SK-N-SH (cell line): ENCODE data around the gene PLEKHA3. TPM values are rescaled to one million over a fixed set of nuclear protein-coding genes. Genes with fewer than 3 reads are reported as not detected.

Source experiments
- CTCF ChIA-PET: fragments of 300-600, 350-600 bp; formaldehyde crosslinking; extraction: SDS; loops from one replicate; lab custom pipeline; 2021; lab: Yijun Ruan, JAX
- POLR2A ChIA-PET: fragments of 350-600 bp; sonication (Branson Sonifier 250); formaldehyde crosslinking; extraction: SDS; loops from one replicate; lab custom pipeline; 2020; ENCODE audit warnings: antibody characterized with exemption, inconsistent platforms; lab: Yijun Ruan, JAX
- DNase-seq: peaks from one replicate; pipeline ENCODE4 v3.0.0; 2012
- H2AFZ ChIP-seq: fragments of 200-600 bp; sonication (generic); 2 replicates; pipeline ENCODE4 v1.8.1; 2016; ENCODE audit warnings: antibody characterized with exemption, mild to moderate bottlenecking, low read depth
- H3F3A ChIP-seq: fragments of 200-600 bp; sonication (generic); replicated peaks from 2 replicates; pipeline ENCODE3; 2016; ENCODE audit warnings: antibody characterized with exemption, mild to moderate bottlenecking; ENCODE audit not compliant: insufficient read depth
- H3K27ac ChIP-seq, 2 experiments: fragments of 200-500 bp in 1 of 2; fragments of 200-600 bp in 1 of 2; sonication (Bioruptor generic) in 1 of 2; sonication (generic), shearing (Covaris generic) in 1 of 2; 2 replicates each; pipeline versions ENCODE4 v1.5.1 to v1.6.1; 2014 to 2016; ENCODE audit warnings: low read depth in 2 of 2, inconsistent platforms in 1 of 2, low read length in 1 of 2, mild to moderate bottlenecking in 1 of 2, mixed read lengths in 1 of 2
- H3K27me3 ChIP-seq: fragments of 200-600 bp; sonication (generic), shearing (Covaris generic); 2 replicates; pipeline ENCODE4 v1.6.1; 2016; ENCODE audit warnings: mixed run types; ENCODE audit not compliant: insufficient read depth
- H3K36me3 ChIP-seq, 2 experiments: fragments of 200-500 bp in 1 of 2; fragments of 200-600 bp in 1 of 2; sonication (Bioruptor generic) in 1 of 2; sonication (generic) in 1 of 2; replicated peaks in 1 of 2; 2 replicates each; pipeline versions ENCODE3 to v1.5.1; 2014 to 2016; ENCODE audit warnings: low read length in 1 of 2, mild to moderate bottlenecking in 1 of 2; ENCODE audit not compliant: insufficient read depth in 2 of 2, control insufficient read depth in 1 of 2
- H3K4me1 ChIP-seq, 2 experiments: fragments of 200-500 bp in 1 of 2; fragments of 200-600 bp in 1 of 2; sonication (Bioruptor generic) in 1 of 2; sonication (generic), shearing (Covaris generic) in 1 of 2; 2 replicates each; pipeline versions ENCODE4 v1.5.1 to v1.6.1; 2014 to 2016; ENCODE audit warnings: low read depth in 1 of 2, low read length in 1 of 2, mixed run types in 1 of 2; ENCODE audit not compliant: insufficient read depth in 2 of 2, control insufficient read depth in 1 of 2
- H3K4me2 ChIP-seq: fragments of 200-600 bp; sonication (generic), shearing (Covaris generic); 2 replicates; pipeline ENCODE4 v1.6.1; 2017; ENCODE audit warnings: mixed run types
- H3K4me3 ChIP-seq, 2 experiments: fragments of 200-500 bp in 1 of 2; fragments of 200-600 bp in 1 of 2; sonication (Bioruptor generic) in 1 of 2; sonication (generic), shearing (Covaris generic) in 1 of 2; 2 replicates each; pipeline versions ENCODE4 v1.5.1 to v1.8.1; 2014 to 2016; ENCODE audit warnings: low read depth in 2 of 2, inconsistent platforms in 1 of 2, low read length in 1 of 2, mild to moderate bottlenecking in 1 of 2, mixed read lengths in 1 of 2, moderate library complexity in 1 of 2
- H3K79me2 ChIP-seq: fragments of 200-600 bp; sonication (generic); 2 replicates; pipeline ENCODE4 v1.8.1; 2017; ENCODE audit warnings: mild to moderate bottlenecking; ENCODE audit not compliant: insufficient read depth
- H3K9ac ChIP-seq: fragments of 200-600 bp; sonication (generic); 2 replicates; pipeline ENCODE4 v1.6.1; 2017; ENCODE audit warnings: mixed run types
- H3K9me2 ChIP-seq: fragments of 200-600 bp; sonication (generic); 2 replicates; pipeline ENCODE4 v1.6.1; 2017; ENCODE audit warnings: mixed run types
- H3K9me3 ChIP-seq: fragments of 200-600 bp; sonication (generic); 2 replicates; pipeline ENCODE4 v1.6.1; 2017; ENCODE audit warnings: mixed run types, mild to moderate bottlenecking, moderate library complexity
- H4K20me1 ChIP-seq: fragments of 200-600 bp; sonication (generic); 2 replicates; pipeline ENCODE4 v1.6.1; 2017; ENCODE audit warnings: mild to moderate bottlenecking, mixed run types; ENCODE audit not compliant: insufficient read depth
- EP300 ChIP-seq, 2 experiments: IDR thresholded peaks; 2 replicates each; pipeline versions ENCODE4 v1.4.0 to v1.6.1; 2012; ENCODE audit warnings: borderline replicate concordance in 1 of 2, low read depth in 1 of 2, low read length in 1 of 2
- FOSL2 ChIP-seq: IDR thresholded peaks from 2 replicates; pipeline ENCODE4 v1.4.0; 2012; ENCODE audit warnings: low read depth, mild to moderate bottlenecking, moderate library complexity, borderline replicate concordance
- FOXM1 ChIP-seq: IDR thresholded peaks from 2 replicates; pipeline ENCODE4 v1.4.0; 2012; ENCODE audit warnings: low read depth, mild to moderate bottlenecking
- JUND ChIP-seq: IDR thresholded peaks from 2 replicates; pipeline ENCODE4 v1.4.0; 2012
- MAX ChIP-seq: IDR thresholded peaks from 2 replicates; pipeline ENCODE4 v1.4.0; 2012; ENCODE audit warnings: low read depth
- MEF2A ChIP-seq: IDR thresholded peaks from 2 replicates; pipeline ENCODE4 v1.4.0; 2012; ENCODE audit warnings: low read depth, borderline replicate concordance
- NFIC ChIP-seq: IDR thresholded peaks from 2 replicates; pipeline ENCODE4 v1.4.0; 2012; ENCODE audit warnings: borderline replicate concordance
- NRF1 ChIP-seq: IDR thresholded peaks from 2 replicates; pipeline ENCODE4 v1.6.1; 2012; ENCODE audit warnings: low read depth, mild to moderate bottlenecking, low read length
- RCOR1 ChIP-seq: fragments of 150-350 bp; IDR thresholded peaks from 2 replicates; pipeline ENCODE4 v1.6.1; 2017; ENCODE audit warnings: antibody characterized with exemption, low read length
- REST ChIP-seq: IDR thresholded peaks from 2 replicates; pipeline ENCODE4 v1.6.1; 2012; ENCODE audit warnings: mild to moderate bottlenecking, low read depth, low read length, moderate library complexity
- SIN3A ChIP-seq: IDR thresholded peaks from 2 replicates; pipeline ENCODE4 v1.6.1; 2012; ENCODE audit warnings: low read depth, mild to moderate bottlenecking, low read length, moderate library complexity, borderline replicate concordance
- USF2 ChIP-seq: fragments of 150-350 bp; IDR thresholded peaks from 2 replicates; pipeline ENCODE4 v1.6.1; 2017; ENCODE audit warnings: antibody characterized with exemption, low read length, low read depth, borderline replicate concordance
- WGBS: methylation state at CpG from one replicate; pipeline ENCODE4 v1.1.6; 2017; ENCODE audit warnings: low lambda C conversion rate; 5-methylcytosine and 5-hydroxymethylcytosine counted together
- polyA plus RNA-seq, 3 experiments: library from polyadenylated mRNA; depleted of rRNA; stranded (reverse); fragments of >200 nt; gene quantifications; 2 replicates each; pipeline ENCODE4 v1.2.3, GENCODE V29; 2012

Gene PLEKHA3
- polyA plus RNA-seq, 1 of the 3 experiments (the other 2 are of a cell fraction) = 5.7 TPM

GRCh38 chr2:178478439-178479274 lies 1.6 kb upstream of the PLEKHA3 start, which contains the start of gene FKBP7 (continued):
- TF ChIP-seq RCOR1 (no peak), REST (no peak), FOXM1 (no peak)
- TF ChIP-seq, all 33 proteins: peak for 9

- Histone ChIP-seq H3K4me2 (no peak overlapping the region; the same call in 1 of the 2 replicates), H3K9me2 (no peaks in the 10 kb centered on the region), H3K79me2 (peaks cover 69% of the 10 kb centered on the region), H3K4me3 (peak overlapping the region in 1 of 2 experiments; percentile 93; a peak in 1 of 4 replicates), H3K9me3 (no peaks in the 10 kb centered on the region), H3K4me1 (peaks cover 16 to 17% of the 10 kb centered on the region in 2 experiments), H3K36me3 (peaks cover 0 to 5% of the 10 kb centered on the region in 2 experiments), H4K20me1 (peaks cover 33% of the 10 kb centered on the region), H3F3A (peaks cover 16% of the 10 kb centered on the region), H3K27ac (peak overlapping the region; percentile 78 to 82; a peak in 2 of 4 replicates), H2AFZ (peak overlapping the region; percentile 95), H3K9ac (no peak overlapping the region), H3K27me3 (no peaks in the 10 kb centered on the region)
- TF ChIP-seq MAX = no peak
- TF ChIP-seq SIN3A = no peak
- no peak for TF ChIP-seq MEF2A
- no peak for TF ChIP-seq EP300 (IDR thresholded peaks at IDR 0.05; ENCODE audit: borderline replicate concordance in 1 of 2, low read depth in 1 of 2, low read length in 1 of 2)
- TF ChIP-seq NRF1 = no peak
- no peak for TF ChIP-seq FOSL2
- TF ChIP-seq NFIC = no peak
- TF ChIP-seq JUND = no peak
- no peak for TF ChIP-seq USF2
- TF ChIP-seq RCOR1 = no peak
- no peak for TF ChIP-seq REST
- ChIA-PET POLR2A (interaction anchor here (1.5 kb wide), 1 partner anchor 28 kb away, joined by 8 read pairs; the partner anchor contains the start of genes PJVK and PRKRA), CTCF (interaction anchor here (0.6 to 1.5 kb wide), 4 partner anchors 28 to 740 kb away, joined by 3 to 4 read pairs (median 3); partner anchors contain the start of genes PJVK and PRKRA)
- DNase-seq = no peak
- WGBS = 81% methylated on average over 4 of the region's 4 CpGs
These were observed 1.0 kb upstream of the PLEKHA3 start for GRCh38 chr2:178479275-178479616.
